HG02840 (cell line): ENCODE results near the gene CPT2.

Experiments
- ATAC-seq: cut with Tn5 transposase; IDR thresholded peaks from one replicate; pipeline ENCODE4 v1.9.1; 2021; ENCODE audit warnings: mild to moderate bottlenecking, moderate library complexity, moderate number of reproducible peaks; ENCODE audit not compliant: unreplicated experiment, low FRiP score

The CPT2 gene

DNA sequence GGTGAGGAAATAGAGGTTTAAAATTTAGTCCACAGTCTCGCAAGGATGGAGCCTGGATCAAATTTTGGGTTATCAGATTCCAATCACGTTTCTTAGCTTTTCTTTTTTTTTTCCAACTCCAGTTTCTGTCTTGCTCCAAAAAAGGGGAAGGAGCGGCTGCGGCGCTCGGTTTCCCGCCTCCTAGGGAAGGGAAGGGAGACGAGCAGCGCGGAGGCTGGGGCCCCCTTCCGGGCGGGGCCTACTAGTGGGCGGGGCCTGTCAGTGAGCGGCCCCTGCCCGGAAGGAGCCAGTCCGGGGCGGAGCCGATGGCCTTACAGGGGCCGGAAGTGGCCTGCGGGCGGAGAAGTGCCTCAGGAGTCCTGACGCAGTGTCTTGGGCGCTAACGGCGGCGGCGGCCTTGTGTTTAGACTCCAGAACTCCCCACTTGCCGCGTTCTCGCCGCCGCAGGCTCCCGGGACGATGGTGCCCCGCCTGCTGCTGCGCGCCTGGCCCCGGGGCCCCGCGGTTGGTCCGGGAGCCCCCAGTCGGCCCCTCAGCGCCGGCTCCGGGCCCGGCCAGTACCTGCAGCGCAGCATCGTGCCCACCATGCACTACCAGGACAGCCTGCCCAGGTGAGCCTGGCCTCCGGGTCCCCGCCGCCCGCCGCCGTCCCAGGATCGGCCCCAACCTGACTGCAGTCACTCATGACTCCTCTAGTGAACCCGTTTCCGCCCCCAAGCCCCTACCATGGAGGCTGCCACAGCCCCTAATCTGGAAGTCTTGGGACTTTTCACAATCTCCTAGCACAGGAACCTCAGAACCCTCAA lies at the start of gene CPT2:
TSS of gene CPT2 (plus strand) at position 340 of the 806 bp plus-strand sequence. CDS start at position 460, 120 bp downstream.
- ATAC-seq = peak; percentile 98

DNA sequence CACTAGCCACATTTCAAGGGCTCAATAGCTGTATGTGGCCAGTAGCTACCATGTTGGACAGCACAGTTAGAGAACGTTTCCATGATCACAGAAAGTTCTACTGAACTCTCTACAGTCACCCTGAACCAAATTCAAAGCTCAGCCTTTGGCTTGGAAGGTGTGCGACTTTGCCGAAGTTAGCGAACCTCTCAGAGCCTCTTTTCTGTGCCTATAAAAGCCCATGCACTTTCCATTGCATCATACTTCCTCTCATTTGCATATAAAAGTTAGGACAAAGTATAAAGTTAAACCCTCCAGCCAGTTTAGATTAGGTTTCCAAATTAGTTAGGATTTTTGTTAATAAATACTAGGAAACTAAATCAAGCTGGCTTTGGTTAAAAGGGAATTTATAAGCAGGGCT lies 49.5 kb upstream of the CPT2 start:
- no peak for ATAC-seq

- ATAC-seq = no peak
Measured at GRCh38 chr1:53148123-53148522, 48.5 kb upstream of the CPT2 start.

DNA sequence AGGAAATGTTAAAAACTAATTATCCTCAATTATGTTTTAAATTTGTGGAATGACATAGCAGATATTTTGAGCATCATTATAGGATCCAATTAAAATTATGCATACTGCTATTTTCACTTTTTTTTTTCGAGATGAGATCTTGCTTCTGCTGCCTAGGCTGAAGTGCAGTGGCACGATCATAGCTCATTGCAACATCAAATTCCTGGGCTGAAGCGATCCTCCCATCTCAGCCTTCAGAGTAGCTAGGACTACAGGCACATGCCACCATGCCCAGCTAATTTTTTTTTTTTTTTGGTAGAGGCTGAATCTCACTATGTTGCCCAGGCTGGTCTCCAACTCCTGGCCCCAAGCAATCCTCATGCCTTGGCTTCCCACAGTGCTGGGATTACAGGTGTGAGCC lies 42.9 kb upstream of the CPT2 start:
- no peak for ATAC-seq

GRCh38 chr1:53154859-53155438 lies 41.7 kb upstream of the CPT2 start:
- ATAC-seq = no peak

DNA sequence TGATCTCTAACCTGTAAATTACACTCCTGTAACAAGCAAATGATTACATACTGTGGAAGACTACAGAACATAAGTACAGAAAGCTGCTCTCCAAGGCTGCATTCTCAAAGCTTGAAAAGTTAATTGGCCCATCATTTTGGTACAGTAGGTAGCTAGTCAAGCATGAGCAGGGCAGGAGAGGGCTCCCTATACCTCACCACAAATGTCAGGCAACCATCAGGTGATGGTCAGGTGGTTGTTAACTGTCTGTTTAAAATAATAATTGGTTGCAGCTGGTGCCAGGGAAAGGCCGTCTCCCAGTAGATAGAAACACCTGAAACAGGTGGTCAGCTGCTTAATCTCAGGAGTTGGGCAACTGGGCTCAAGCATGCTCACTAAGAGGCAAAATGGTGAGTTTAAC lies 41.1 kb upstream of the CPT2 start:
- no peak for ATAC-seq

GRCh38 chr1:53155945-53156344 lies 40.7 kb upstream of the CPT2 start:
- ATAC-seq = no peak

- ATAC-seq = no peak
Measured at GRCh38 chr1:53156783-53157182, 39.8 kb upstream of the CPT2 start.

DNA sequence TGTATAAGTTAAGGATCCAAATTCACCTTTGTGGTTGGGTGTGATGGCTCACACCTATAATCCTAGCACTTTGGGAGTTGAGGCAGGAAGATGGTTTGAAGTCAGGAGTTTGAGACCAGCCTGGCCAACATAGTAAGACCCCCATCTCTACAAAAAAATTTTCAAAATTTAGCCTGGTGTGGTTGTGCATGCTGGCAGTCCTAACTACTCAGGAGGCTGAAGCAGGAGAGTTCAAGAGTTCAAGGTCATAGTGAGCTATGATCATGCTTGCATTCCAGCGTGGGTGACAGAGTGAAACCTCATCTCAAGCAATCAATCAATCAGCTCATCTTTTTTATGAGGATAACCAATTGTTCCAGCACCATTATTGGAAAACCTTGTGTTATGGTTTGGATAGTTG lies 37.7 kb upstream of the CPT2 start:
- no peak for ATAC-seq

DNA sequence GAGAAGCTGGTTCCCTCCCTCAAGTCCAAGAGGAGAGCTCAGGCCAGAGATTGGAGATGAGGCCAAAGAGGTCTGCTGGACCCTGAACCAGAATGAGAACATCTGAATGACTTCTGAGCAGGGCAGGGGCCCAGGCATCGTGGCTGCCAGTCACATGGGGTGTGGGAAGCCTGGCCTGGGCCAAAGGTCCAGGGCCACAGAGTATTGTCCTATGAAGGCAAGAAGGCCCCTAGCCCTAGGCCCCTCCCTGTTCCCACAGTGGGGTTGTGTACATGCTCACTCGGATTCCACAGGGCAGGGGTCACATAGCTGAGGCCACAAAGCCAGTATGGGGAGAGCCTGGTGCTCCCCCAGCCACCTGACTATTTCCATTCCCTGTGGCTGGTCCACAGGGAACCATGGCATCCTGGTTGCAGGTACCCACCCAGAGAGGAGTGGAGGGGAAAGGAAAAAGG lies 35.7 kb upstream of the CPT2 start:
- ATAC-seq = no peak

DNA sequence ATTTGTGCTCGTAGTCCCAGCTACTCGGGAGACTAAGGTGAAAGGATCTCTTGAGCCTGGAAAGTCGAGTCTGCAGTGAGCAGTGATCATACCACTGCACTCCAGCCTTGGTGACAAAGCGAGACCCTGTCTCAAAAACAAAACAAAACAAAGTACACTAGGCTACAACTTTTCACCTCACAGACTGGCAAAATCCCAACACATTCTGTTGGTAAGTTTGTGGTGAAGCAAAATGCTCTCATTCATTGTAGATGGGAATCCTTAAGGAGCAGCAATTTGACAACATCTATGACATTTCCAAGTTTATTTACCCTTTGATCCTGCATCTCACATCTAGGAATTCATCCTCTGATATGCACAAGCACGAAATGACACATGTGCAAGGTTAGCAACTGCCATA lies 34.0 kb upstream of the CPT2 start:
- ATAC-seq = no peak

DNA sequence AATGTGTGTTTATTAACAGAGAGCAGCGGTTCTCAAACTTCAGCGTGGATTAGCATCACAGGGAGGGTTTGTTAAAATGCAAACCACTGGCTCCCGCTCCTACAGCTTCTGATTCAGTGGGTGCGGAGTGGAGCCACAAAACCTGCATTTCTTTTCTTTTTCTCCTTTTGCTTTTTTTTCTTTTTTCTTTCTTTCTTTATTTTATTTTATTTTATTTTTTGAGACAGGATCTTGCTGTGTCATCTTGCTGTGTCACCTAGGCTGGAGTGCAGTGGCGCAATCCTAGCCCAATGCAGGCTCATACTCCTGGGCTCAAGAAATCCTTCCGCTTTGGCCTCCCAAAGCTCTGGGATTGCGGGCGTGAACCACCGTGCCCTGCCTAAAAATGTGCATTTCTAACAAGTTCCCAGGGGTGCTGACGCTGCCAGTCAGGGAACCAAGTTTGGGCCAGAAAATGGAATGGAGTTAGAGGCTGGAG lies 33.3 kb upstream of the CPT2 start:
- no peak for ATAC-seq

- no peak for ATAC-seq
Measured at GRCh38 chr1:53165408-53165961, 31.1 kb upstream of the CPT2 start.

DNA sequence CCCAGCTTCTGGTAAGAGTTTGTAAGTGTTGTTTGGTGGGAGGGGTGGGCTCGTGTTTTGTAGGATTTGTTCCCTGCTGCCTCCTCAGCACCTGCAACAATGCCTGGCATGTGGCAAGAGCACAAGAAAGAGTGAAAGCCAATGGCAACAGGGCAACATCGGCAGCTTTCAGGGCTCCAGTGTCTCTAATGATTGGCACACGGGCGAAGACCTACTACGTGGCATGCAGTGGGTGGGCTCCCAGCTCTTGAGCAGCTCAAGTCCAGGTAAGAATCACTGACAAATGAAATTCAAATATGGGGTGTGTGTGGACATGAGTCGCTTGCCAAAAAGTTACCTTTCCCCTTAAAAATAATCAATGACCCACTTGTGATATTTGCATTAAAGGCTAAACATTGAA lies 30.3 kb upstream of the CPT2 start:
- ATAC-seq = no peak

- ATAC-seq = no peak
Measured at GRCh38 chr1:53166912-53167311, 29.7 kb upstream of the CPT2 start.

DNA sequence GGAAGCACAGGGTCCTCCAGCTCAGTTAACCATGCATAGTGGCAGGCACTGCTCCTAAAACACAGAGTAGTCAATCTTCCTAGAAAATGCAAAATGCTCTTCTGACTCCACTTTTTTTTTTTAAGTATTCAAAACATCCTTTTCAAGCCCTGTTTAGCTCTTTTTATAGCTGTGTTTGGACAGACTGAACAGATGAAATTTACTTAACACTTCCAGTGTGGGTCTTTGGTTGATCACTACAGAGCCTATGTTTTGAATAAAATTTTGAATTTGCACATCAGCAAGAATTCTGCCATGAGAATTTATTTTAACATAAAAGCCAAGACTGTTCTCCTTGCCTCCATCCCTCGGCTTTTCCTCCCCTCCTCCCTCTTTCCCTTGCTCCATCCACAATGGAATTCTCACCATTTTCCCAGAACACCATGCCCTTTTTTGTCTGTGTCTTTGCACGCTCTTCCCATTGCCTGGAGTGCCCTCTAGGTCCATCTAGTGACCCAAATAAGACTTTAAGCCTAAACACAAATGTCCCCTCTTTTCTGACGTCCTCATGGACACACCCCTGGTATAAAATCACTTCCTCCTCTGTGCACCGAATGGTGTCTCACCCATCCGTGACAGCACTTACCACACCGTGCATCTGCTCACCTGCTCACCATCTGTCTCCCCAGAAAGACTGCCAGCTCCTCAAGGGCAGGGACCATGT lies 24.0 kb upstream of the CPT2 start:
- ATAC-seq = no peak

DNA sequence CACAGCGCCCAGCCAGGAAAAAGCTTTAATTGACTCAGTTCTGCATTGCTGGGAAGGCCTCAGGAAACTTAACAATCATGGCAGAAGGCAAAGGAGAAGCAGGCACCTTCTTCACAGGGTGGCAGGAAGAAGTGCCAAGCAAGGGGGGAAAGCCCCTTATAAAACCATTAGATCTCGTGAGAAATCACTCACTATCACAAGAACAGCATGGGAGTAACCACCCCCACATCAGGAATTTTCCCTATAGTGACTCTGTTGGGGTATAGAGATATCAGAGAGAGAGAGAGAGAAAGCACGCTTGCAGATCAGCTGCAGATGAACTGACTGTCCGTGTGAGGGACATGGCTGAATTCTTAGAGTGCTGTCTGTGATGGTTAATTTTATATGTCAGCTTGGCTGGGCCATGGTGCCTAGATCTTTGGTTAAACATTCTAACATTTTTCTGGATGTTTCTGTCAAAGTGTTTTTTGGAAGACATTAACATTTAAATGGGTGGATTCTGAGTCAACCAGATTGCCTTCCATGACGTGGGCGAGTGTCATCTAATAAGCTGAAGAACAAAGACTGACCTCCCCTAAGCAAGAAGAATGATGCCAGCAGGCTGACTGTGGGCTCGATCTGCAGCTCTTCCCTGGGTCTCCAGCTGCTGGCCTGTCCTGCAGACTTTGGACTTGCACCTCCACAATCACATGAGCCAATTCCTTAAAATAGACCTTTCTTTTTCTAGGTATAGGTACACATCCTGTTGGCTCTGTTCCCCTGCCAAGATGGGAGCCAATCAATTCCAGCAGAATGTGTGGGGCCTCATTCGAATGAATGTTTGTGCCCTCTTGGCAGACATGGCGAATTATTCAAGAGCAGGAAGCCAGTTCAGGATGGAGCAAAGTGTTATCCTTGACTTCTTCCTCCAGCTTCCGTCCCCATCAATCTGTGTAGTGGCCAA lies 21.4 kb upstream of the CPT2 start:
- no peak for ATAC-seq

DNA sequence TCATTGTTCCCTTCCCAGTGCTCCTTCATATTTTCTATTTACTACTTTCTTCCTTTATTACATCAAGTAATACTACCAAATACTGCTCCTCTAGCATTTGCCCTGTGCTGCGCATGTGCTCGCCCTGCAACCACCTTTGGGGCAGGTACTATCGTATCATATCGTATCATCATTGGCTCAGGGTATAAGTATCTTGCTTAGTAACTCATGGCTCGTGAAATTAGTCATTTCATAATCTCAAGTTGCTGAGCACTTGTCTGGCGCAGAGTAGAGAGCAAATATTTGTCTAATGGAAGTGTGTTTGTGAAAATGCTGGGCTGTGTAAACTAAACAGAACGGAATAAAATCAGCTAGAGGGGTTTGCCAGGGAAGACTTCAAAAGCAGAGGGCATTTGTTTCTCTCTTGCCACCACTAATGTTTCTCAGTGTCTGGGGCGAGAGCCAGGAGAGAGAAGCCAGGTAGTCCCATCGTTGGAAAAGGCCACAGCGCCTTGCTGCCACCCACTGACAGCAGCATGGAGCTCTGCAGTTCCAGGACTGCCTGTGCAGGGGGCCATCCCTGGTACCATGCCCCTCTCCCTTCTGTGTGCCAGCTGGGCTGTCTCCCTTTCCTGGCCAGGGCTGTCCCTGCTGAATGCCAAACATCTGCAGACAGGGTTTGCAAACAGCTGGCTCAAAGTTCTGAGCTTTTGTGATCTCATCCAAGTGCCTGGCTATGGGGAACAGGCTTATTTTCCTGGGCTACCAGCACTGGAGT lies 20.0 kb upstream of the CPT2 start:
- ATAC-seq = no peak

DNA sequence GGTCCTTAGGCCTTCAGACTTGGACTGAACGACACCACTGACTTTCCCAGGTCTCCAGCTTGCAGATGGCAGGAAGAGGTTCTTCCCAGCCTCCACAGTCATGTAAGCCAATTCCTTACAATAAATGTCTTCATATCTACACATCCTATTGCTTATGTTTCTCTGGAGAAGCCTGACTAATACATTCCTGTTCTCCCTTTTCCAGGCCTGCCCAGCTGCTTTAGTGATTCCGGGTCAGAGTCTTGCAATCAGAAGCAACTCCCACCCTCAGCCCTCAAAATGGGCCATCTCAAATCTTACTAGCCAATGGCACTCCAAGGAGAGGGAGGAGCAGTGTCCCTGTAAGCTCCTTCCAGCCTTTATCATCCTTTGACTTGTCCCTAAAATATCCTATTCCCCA lies 16.4 kb upstream of the CPT2 start:
- ATAC-seq = no peak
